CD14-positive monocyte (primary cell): Measurements from ENCODE around the gene UBQLN1. TPM values are rescaled to one million over a fixed set of nuclear protein-coding genes. Genes with fewer than 3 reads are reported as not detected.
A peak's percentile ranks its signal among the peaks of the same experiment; 100 is the strongest.

ENCODE experiments used
- DNase-seq, 3 donors: peaks; one replicate each; pipeline ENCODE4 v3.0.0-alpha.2; 2011 to 2022
- H2AFZ ChIP-seq: 2 replicates; pipeline ENCODE4 v1.6.0; 2012; ENCODE audit warnings: mild to moderate bottlenecking, low read depth, low read length, inconsistent platforms; ENCODE audit not compliant: insufficient read depth, poor library complexity, severe bottlenecking
- H3K27ac ChIP-seq, 2 donors: 1 replicate in 1 of 2; 2 replicates in 1 of 2; pipeline ENCODE4 v1.5.1; 2012 to 2013; ENCODE audit warnings: low read length in 2 of 2, control low read depth in 1 of 2, inconsistent platforms in 1 of 2, low read depth in 1 of 2, mild to moderate bottlenecking in 1 of 2
- H3K27me3 ChIP-seq, 2 donors: one replicate each; pipeline versions ENCODE4 v1.6.0 to v1.6.1; 2011 to 2013; ENCODE audit warnings: low read length in 2 of 2; ENCODE audit not compliant: control insufficient read depth in 2 of 2, insufficient read depth in 2 of 2
- H3K36me3 ChIP-seq, 2 donors: replicated peaks in 1 of 2; 1 replicate in 1 of 2; 2 replicates in 1 of 2; pipeline versions ENCODE4 v1.5.1 to v1.6.1; 2012 to 2013; ENCODE audit warnings: low read length in 2 of 2, control low read depth in 1 of 2, inconsistent platforms in 1 of 2, mild to moderate bottlenecking in 1 of 2; ENCODE audit not compliant: insufficient read depth in 2 of 2, control insufficient read depth in 1 of 2
- H3K4me1 ChIP-seq, 2 donors: 1 replicate in 1 of 2; 2 replicates in 1 of 2; pipeline versions ENCODE4 v1.5.1 to v1.6.1; 2012 to 2013; ENCODE audit warnings: low read length in 2 of 2, control low read depth in 1 of 2, inconsistent platforms in 1 of 2, mild to moderate bottlenecking in 1 of 2, moderate library complexity in 1 of 2; ENCODE audit not compliant: insufficient read depth in 2 of 2, control insufficient read depth in 1 of 2
- H3K4me2 ChIP-seq: replicated peaks from 2 replicates; pipeline ENCODE3; 2012; ENCODE audit warnings: low read length, moderate library complexity, mild to moderate bottlenecking; ENCODE audit not compliant: poor library complexity, severe bottlenecking; ENCODE audit errors: extremely low read depth
- H3K4me3 ChIP-seq, 3 experiments: fragments of 200-600 bp in 1 of 3; sonication (generic) in 1 of 3; replicated peaks in 1 of 3; 1 replicate in 2 of 3; 2 replicates in 1 of 3; pipeline ENCODE4 v1.5.1; 2011 to 2013; ENCODE audit warnings: low read length in 3 of 3, mild to moderate bottlenecking in 3 of 3, control low read depth in 2 of 3, low read depth in 2 of 3, inconsistent platforms in 1 of 3, moderate library complexity in 1 of 3
- H3K79me2 ChIP-seq: 2 replicates; pipeline ENCODE4 v1.6.0; 2012; ENCODE audit warnings: mild to moderate bottlenecking, control low read depth, inconsistent platforms, low read length, moderate library complexity; ENCODE audit not compliant: insufficient read depth
- H3K9ac ChIP-seq: 2 replicates; pipeline ENCODE4 v1.6.0; 2017; ENCODE audit warnings: low read length, mild to moderate bottlenecking; ENCODE audit not compliant: insufficient read depth, poor library complexity, severe bottlenecking
- H3K9me3 ChIP-seq, 2 donors: replicated peaks in 1 of 2; 1 replicate in 1 of 2; 2 replicates in 1 of 2; pipeline versions ENCODE4 v1.5.1 to v1.6.1; 2012 to 2013; ENCODE audit warnings: low read length in 2 of 2, control low read depth in 1 of 2; ENCODE audit not compliant: control insufficient read depth in 1 of 2, insufficient read depth in 1 of 2
- H4K20me1 ChIP-seq: 2 replicates; pipeline ENCODE4 v1.6.0; 2012; ENCODE audit warnings: mild to moderate bottlenecking, low read length, control low read depth, moderate library complexity; ENCODE audit not compliant: insufficient read depth
- H3K27ac Mint-ChIP-seq, 7 donors: one replicate each; pipeline ENCODE4 v1.8.0; 2020; ENCODE audit warnings: mild to moderate bottlenecking in 7 of 7, mixed read lengths in 7 of 7, moderate library complexity in 6 of 7, inconsistent platforms in 2 of 7
- H3K27me3 Mint-ChIP-seq, 3 donors: one replicate each; pipeline ENCODE4 v1.8.0; 2021 to 2022; ENCODE audit warnings: low read depth in 3 of 3, mild to moderate bottlenecking in 3 of 3, mixed read lengths in 3 of 3, moderate library complexity in 3 of 3, inconsistent platforms in 1 of 3
- H3K36me3 Mint-ChIP-seq, 2 donors: one replicate each; pipeline ENCODE4 v1.8.0; 2020; ENCODE audit warnings: mixed read lengths in 2 of 2, inconsistent platforms in 1 of 2, mild to moderate bottlenecking in 1 of 2
- H3K4me1 Mint-ChIP-seq: one replicate; pipeline ENCODE4 v1.8.0; 2020; ENCODE audit warnings: mild to moderate bottlenecking, mixed read lengths
- H3K4me3 Mint-ChIP-seq, 2 donors: one replicate each; pipeline ENCODE4 v1.8.0; 2020; ENCODE audit warnings: mild to moderate bottlenecking in 2 of 2, mixed read lengths in 2 of 2, moderate library complexity in 1 of 2
- H3K9me3 Mint-ChIP-seq, 7 donors: one replicate each; pipeline ENCODE4 v1.8.0; 2020 to 2022; ENCODE audit warnings: mixed read lengths in 7 of 7, mild to moderate bottlenecking in 6 of 7, moderate library complexity in 6 of 7, inconsistent platforms in 2 of 7
- CTCF ChIP-seq: fragments of 200-600 bp; IDR thresholded peaks from one replicate; pipeline ENCODE4 v1.8.0; 2022; ENCODE audit warnings: antibody characterized with exemption, mild to moderate bottlenecking
- WGBS: methylation state at CpG from one replicate; pipeline ENCODE4 v1.1.5; 2013; ENCODE audit warnings: missing lambda C conversion rate; ENCODE audit not compliant: insufficient coverage; 5-methylcytosine and 5-hydroxymethylcytosine counted together
- intact Hi-C, 2 donors: fragments of 100-400 bp; cut with micrococcal nuclease; formaldehyde crosslinking; loops; one replicate each; pipeline versions ENCODE4 v1.15.0 to v1.15.1; 2023
- polyA plus RNA-seq, 3 donors: library from polyadenylated mRNA; depleted of rRNA in 1 of 3; unstranded in 2 of 3; stranded (reverse) in 1 of 3; fragments of 300-500 nt in 2 of 3; fragments of >200 nt in 1 of 3; fragmentation: Illumina TruSeq in 2 of 3; gene quantifications; 1 replicate in 2 of 3; 2 replicates in 1 of 3; pipeline ENCODE4 v1.2.3, GENCODE V29; 2012 to 2021

UBQLN1 gene
- polyA plus RNA-seq, 3 donors = 45.9 to 52.9 (median 46.9) TPM

DNA sequence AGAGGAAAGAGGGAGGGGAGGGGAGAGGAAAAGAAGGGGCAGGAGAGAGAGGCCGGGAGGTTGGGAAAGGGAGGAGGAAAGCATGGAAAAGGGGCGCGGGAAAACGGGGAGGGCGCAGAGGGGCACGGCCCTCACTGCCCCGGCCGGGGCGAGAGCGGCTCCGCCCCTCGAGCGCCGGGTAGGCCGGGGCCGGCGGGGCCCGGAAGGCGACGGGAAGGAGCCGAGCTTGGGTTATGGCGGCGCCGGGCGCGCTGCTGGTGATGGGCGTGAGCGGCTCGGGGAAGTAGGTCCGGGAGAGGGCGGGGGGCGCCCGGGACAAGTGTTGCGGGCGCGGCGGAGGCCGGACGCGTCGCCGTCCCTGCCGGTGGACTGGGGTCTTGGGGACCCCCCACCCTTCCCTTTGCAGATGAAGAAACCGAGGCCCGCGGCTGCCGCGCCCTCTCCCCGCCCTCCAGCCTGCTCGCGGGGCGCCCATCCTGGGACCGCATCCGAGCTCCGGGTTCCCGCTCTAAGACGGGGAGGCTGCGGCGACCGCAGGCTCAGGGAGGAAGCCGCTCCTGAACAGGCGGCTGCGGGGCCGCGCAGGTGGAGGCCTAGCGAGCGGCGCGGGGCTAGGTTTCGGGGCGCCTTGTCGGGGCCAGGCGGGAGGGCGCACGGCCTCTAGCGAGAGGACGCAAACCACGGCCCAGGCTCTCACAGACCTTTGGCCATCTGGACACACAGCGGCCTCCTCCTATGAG lies 84.6 kb downstream of the UBQLN1 start, which contains the start of gene IDNK:
TSS of gene IDNK (plus strand) at position 205 of the 740 bp plus-strand sequence. CDS start at position 234, 29 bp downstream.
- WGBS = under 1% methylated on average over 73 of the region's 79 CpGs

More for the DNA sequence above, 84.6 kb downstream of the UBQLN1 start, which contains the start of gene IDNK:
- no peaks in the 10 kb centered on the region for H3K9me3 Mint-ChIP-seq
- DNase-seq = peak; percentile 49 to 53 (median 50)
- Histone ChIP-seq H3K4me1 (peaks cover 11 to 27% of the 10 kb centered on the region in 2 donors), H3K27ac (peak within 1 kb of the TSS; percentile 49 to 88), H3K9ac (peak within 1 kb of the TSS; percentile 88), H2AFZ (peak within 1 kb of the TSS; percentile 95), H4K20me1 (no peaks in the 10 kb centered on the region), H3K79me2 (no peaks in the 10 kb centered on the region), H3K27me3 (no peaks in the 10 kb centered on the region), H3K9me3 (no peaks in the 10 kb centered on the region), H3K4me2 (peak within 1 kb of the TSS; percentile 92), H3K36me3 (peaks cover 2 to 12% of the 10 kb centered on the region in 2 donors), H3K4me3 (peak within 1 kb of the TSS; percentile 54 to 90 (median 71))
- H3K27me3 Mint-ChIP-seq = peaks cover 0 to 3% (median 3%) of the 10 kb centered on the region in 3 donors
- no peak for TF ChIP-seq CTCF
- peak within 1 kb of the TSS; percentile 94 to 96 for H3K4me3 Mint-ChIP-seq
- intact Hi-C loops = no loop called here
- peaks cover 30% of the 10 kb centered on the region for H3K4me1 Mint-ChIP-seq
- H3K27ac Mint-ChIP-seq = peak within 1 kb of the TSS; percentile 74 to 95 (median 88)
- H3K36me3 Mint-ChIP-seq = peaks cover 9 to 23% of the 10 kb centered on the region in 2 donors
